ENCODE measurements around the gene HBD.

The HBD gene

GRCh38 chr11:5234381-5234834, at the start of gene HBD:
TSS of gene HBD (minus strand) at chr11:5234483. CDS start at chr11:5234433, 50 bp downstream.
- no peak for DNase-seq (ENCODE audit: insufficient read length, low spot score)
- peak; percentile 75 for FAIRE-seq
- no peak for TF ChIP-seq POLR2A (IDR thresholded peaks at IDR 0.05; ENCODE audit: low read depth, low read length)

- no peak for DNase-seq (ENCODE audit: insufficient read length, low spot score)
- FAIRE-seq, result no peak
- no peak for TF ChIP-seq POLR2A (IDR thresholded peaks at IDR 0.05; ENCODE audit: low read depth, low read length)
These were observed 49.6 kb upstream of the HBD start for GRCh38 chr11:5283882-5284281.

- FAIRE-seq (no peak), DNase-seq (ENCODE audit: insufficient read length, low spot score) (no peak)
- TF ChIP-seq POLR2A (IDR thresholded peaks at IDR 0.05; ENCODE audit: low read depth, low read length), result no peak
These were observed 48.8 kb upstream of the HBD start for GRCh38 chr11:5283086-5283485.

GRCh38 chr11:5282628-5283027, 48.3 kb upstream of the HBD start:
- TF ChIP-seq POLR2A (IDR thresholded peaks at IDR 0.05; ENCODE audit: low read depth, low read length), result no peak
- no peak for DNase-seq (ENCODE audit: insufficient read length, low spot score)
- no peak for FAIRE-seq

GRCh38 chr11:5281596-5281995, 47.3 kb upstream of the HBD start:
- TF ChIP-seq POLR2A (IDR thresholded peaks at IDR 0.05; ENCODE audit: low read depth, low read length), result no peak
- DNase-seq (ENCODE audit: insufficient read length, low spot score), result no peak
- no peak for FAIRE-seq

GRCh38 chr11:5280582-5281102, 46.4 kb upstream of the HBD start:
- FAIRE-seq, result peak; percentile 100
- no peak for TF ChIP-seq POLR2A (IDR thresholded peaks at IDR 0.05; ENCODE audit: low read depth, low read length)
- DNase-seq (ENCODE audit: insufficient read length, low spot score), result peak; percentile 88

- DNase-seq (ENCODE audit: insufficient read length, low spot score), result no peak
- no peak for TF ChIP-seq POLR2A (IDR thresholded peaks at IDR 0.05; ENCODE audit: low read depth, low read length)
- FAIRE-seq, result peak; percentile 68
These were observed 45.3 kb upstream of the HBD start for GRCh38 chr11:5279471-5280090.

GRCh38 chr11:5277807-5278382, 43.6 kb upstream of the HBD start:
- FAIRE-seq (peak; percentile 72), DNase-seq (ENCODE audit: insufficient read length, low spot score) (no peak)
- TF ChIP-seq POLR2A (IDR thresholded peaks at IDR 0.05; ENCODE audit: low read depth, low read length), result no peak

- TF ChIP-seq POLR2A (IDR thresholded peaks at IDR 0.05; ENCODE audit: low read depth, low read length), result no peak
- FAIRE-seq (no peak), DNase-seq (ENCODE audit: insufficient read length, low spot score) (no peak)
These were observed 42.4 kb upstream of the HBD start for GRCh38 chr11:5276697-5277096.

- TF ChIP-seq POLR2A (IDR thresholded peaks at IDR 0.05; ENCODE audit: low read depth, low read length), result no peak
- FAIRE-seq, result no peak
These were observed 41.3 kb upstream of the HBD start for GRCh38 chr11:5275369-5276110.

GRCh38 chr11:5274395-5274794, 40.1 kb upstream of the HBD start:
- TF ChIP-seq POLR2A (IDR thresholded peaks at IDR 0.05; ENCODE audit: low read depth, low read length), result no peak
- DNase-seq (ENCODE audit: insufficient read length, low spot score), result no peak
- peak; percentile 48 for FAIRE-seq

More at GRCh38 chr11:5275369-5276110, 41.3 kb upstream of the HBD start:
- DNase-seq (ENCODE audit: insufficient read length, low spot score), result no peak

GRCh38 chr11:5272395-5273017, 38.2 kb upstream of the HBD start:
- FAIRE-seq, result no peak
- no peak for TF ChIP-seq POLR2A (IDR thresholded peaks at IDR 0.05; ENCODE audit: low read depth, low read length)
- DNase-seq (ENCODE audit: insufficient read length, low spot score), result no peak

- FAIRE-seq, result no peak
These were observed 35.4 kb upstream of the HBD start, which contains the start of gene HBE1 for GRCh38 chr11:5269715-5270147. TSS of gene HBE1 (minus strand) at chr11:5269945. CDS start at chr11:5269890, 55 bp downstream.

More at GRCh38 chr11:5269715-5270147, 35.4 kb upstream of the HBD start, which contains the start of gene HBE1:
- DNase-seq (ENCODE audit: insufficient read length, low spot score), result no peak
- no peak for TF ChIP-seq POLR2A (IDR thresholded peaks at IDR 0.05; ENCODE audit: low read depth, low read length)
